Kidney (tissue), 14 donors: Measurements from ENCODE around the gene RFC5. TPM values are rescaled to one million over a fixed set of nuclear protein-coding genes. Genes with fewer than 3 reads are reported as not detected.

ENCODE experiments used
- DNase-seq, 5 donors: peaks; one replicate each; pipeline ENCODE4 v3.0.0-alpha.2; 2013 to 2020
- FAIRE-seq: peaks from 2 replicates; lab custom pipeline; 2012; peaks lifted over from hg19 to GRCh38; lab: Jason Lieb, UNC
- H3K27ac ChIP-seq, 2 donors: one replicate each; pipeline ENCODE4 v1.7.0; 2013; ENCODE audit warnings: low read depth in 2 of 2, low read length in 2 of 2, inconsistent platforms in 1 of 2
- H3K27me3 ChIP-seq: one replicate; pipeline ENCODE4 v1.7.1; 2013; ENCODE audit warnings: low read length, inconsistent platforms; ENCODE audit not compliant: control insufficient read depth, insufficient read depth
- H3K36me3 ChIP-seq, 3 donors: one replicate each; pipeline versions ENCODE4 v1.7.0 to v1.7.1; 2013; ENCODE audit warnings: low read length in 3 of 3, control low read depth in 1 of 3, inconsistent platforms in 1 of 3; ENCODE audit not compliant: insufficient read depth in 3 of 3, control insufficient read depth in 2 of 3
- H3K4me1 ChIP-seq, 3 donors: one replicate each; pipeline versions ENCODE4 v1.7.0 to v1.7.1; 2013; ENCODE audit warnings: low read length in 3 of 3, inconsistent platforms in 1 of 3, low read depth in 1 of 3; ENCODE audit not compliant: control insufficient read depth in 2 of 3, insufficient read depth in 2 of 3
- H3K4me3 ChIP-seq, 3 donors: one replicate each; pipeline versions ENCODE4 v1.7.0 to v1.8.1; 2013; ENCODE audit warnings: low read length in 3 of 3, control low read depth in 1 of 3, inconsistent platforms in 1 of 3
- H3K9ac ChIP-seq, 3 donors: one replicate each; pipeline versions ENCODE4 v1.7.0 to v1.7.1; 2013; ENCODE audit warnings: low read length in 3 of 3, control low read depth in 1 of 3, inconsistent platforms in 1 of 3
- H3K9me3 ChIP-seq, 3 donors: one replicate each; pipeline versions ENCODE4 v1.7.0 to v1.7.1; 2013; ENCODE audit warnings: low read length in 3 of 3, control low read depth in 1 of 3, inconsistent platforms in 1 of 3; ENCODE audit not compliant: control insufficient read depth in 2 of 3, insufficient read depth in 1 of 3
- CTCF ChIP-seq: IDR thresholded peaks from 3 replicates; pipeline ENCODE4 v1.5.1; 2012; ENCODE audit warnings: mild to moderate bottlenecking, moderate library complexity, borderline replicate concordance; ENCODE audit not compliant: insufficient read depth; ENCODE audit errors: extremely low read depth
- intact Hi-C: fragments of 100-400 bp; cut with DNase I; formaldehyde crosslinking; loops from one replicate; pipeline ENCODE4 v1.11.1; 2022
- polyA plus RNA-seq: library from polyadenylated mRNA; stranded (reverse); fragments of 350-450 nt; fragmentation: Illumina TruSeq; extraction: RNeasy Lipid Tissue Mini Kit (QIAGEN cat#74804); gene quantifications from one replicate; pipeline ENCODE4 v1.2.3, GENCODE V29; 2014; ENCODE audit warnings: low read depth, low replicate concordance; ENCODE audit not compliant: insufficient read depth
- total RNA-seq: library from RNA; stranded (reverse); fragmentation: NEBNext Ultra II Directional; extraction: Animal tissue kit (Norgen Biotek cat#: 25700); gene quantifications from one replicate; pipeline ENCODE4 v1.2.1, GENCODE V29; 2021
- donor health status: control.
- donor health status: control.
- donor health status: control.
- donor health status: control.
- donor health status: control.
- donor health status: DM: yes; HTN: yes; CAD: no.
- donor health status: Normal renal cell carcinoma (clear cell type).

Gene RFC5
- total and polyA plus RNA-seq, 2 donors from 2014 or later: 7.0 to 13.0 TPM

- Histone ChIP-seq H3K27ac (peak overlapping the region in 1 of 2 donors; percentile 16), H3K36me3 (no peaks in the 10 kb centered on the region), H3K4me3 (no peak overlapping the region), H3K27me3 (no peaks in the 10 kb centered on the region), H3K4me1 (peaks cover 0 to 24% (median 15%) of the 10 kb centered on the region in 3 donors), H3K9me3 (no peaks in the 10 kb centered on the region), H3K9ac (no peak overlapping the region)
- intact Hi-C loops: no loop called here
- DNase-seq (no peak), FAIRE-seq (no peak)
- TF ChIP-seq CTCF: no peak
Observed at GRCh38 chr12:118050972-118051910, 34.7 kb downstream of the RFC5 start.

GRCh38 chr12:118052324-118053070, 36.0 kb downstream of the RFC5 start:
- no peaks in the 10 kb centered on the region for H3K36me3 ChIP-seq
- DNase-seq: peak; percentile 33 to 89 (median 49)
- H3K4me3 ChIP-seq: no peak overlapping the region
- peak overlapping the region; percentile 79 to 85 for H3K27ac ChIP-seq
- peaks cover 0 to 26% (median 15%) of the 10 kb centered on the region in 3 donors for H3K4me1 ChIP-seq
- H3K27me3 ChIP-seq: no peaks in the 10 kb centered on the region
- peak overlapping the region in 1 of 3 donors; percentile 16 for H3K9ac ChIP-seq
- no peaks in the 10 kb centered on the region for H3K9me3 ChIP-seq
- intact Hi-C loops: no loop called here
- peak; percentile 67 for FAIRE-seq
- no peak for TF ChIP-seq CTCF

- peak overlapping the region in 1 of 3 donors; percentile 16 for H3K9ac ChIP-seq
- H3K9me3 ChIP-seq: no peaks in the 10 kb centered on the region
- peak overlapping the region; percentile 79 to 85 for H3K27ac ChIP-seq
- no peak overlapping the region for H3K4me3 ChIP-seq
- H3K27me3 ChIP-seq: no peaks in the 10 kb centered on the region
- FAIRE-seq: no peak
- H3K4me1 ChIP-seq: peaks cover 0 to 26% (median 15%) of the 10 kb centered on the region in 3 donors
- intact Hi-C loops: no loop called here
- no peaks in the 10 kb centered on the region for H3K36me3 ChIP-seq
- no peak for DNase-seq
- no peak for TF ChIP-seq CTCF
Observed at GRCh38 chr12:118053071-118053985, 36.8 kb downstream of the RFC5 start.
